ENCODE measurements around the gene TAL2.

- TF ChIP-seq, protein P1, sequence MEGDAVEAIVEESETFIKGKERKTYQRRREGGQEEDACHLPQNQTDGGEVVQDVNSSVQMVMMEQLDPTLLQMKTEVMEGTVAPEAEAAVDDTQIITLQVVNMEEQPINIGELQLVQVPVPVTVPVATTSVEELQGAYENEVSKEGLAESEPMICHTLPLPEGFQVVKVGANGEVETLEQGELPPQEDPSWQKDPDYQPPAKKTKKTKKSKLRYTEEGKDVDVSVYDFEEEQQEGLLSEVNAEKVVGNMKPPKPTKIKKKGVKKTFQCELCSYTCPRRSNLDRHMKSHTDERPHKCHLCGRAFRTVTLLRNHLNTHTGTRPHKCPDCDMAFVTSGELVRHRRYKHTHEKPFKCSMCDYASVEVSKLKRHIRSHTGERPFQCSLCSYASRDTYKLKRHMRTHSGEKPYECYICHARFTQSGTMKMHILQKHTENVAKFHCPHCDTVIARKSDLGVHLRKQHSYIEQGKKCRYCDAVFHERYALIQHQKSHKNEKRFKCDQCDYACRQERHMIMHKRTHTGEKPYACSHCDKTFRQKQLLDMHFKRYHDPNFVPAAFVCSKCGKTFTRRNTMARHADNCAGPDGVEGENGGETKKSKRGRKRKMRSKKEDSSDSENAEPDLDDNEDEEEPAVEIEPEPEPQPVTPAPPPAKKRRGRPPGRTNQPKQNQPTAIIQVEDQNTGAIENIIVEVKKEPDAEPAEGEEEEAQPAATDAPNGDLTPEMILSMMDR (IDR thresholded peaks at IDR 0.05) = no peak
- no peak for TF ChIP-seq POLR2A (IDR thresholded peaks at IDR 0.05)
Observed at GRCh38 chr9:105683688-105684275, 21.5 kb downstream of the TAL2 start.
